Calu3 (cell line): ENCODE measurements around the gene PDIA5. TPM values are rescaled to one million over a fixed set of nuclear protein-coding genes. Genes with fewer than 3 reads are reported as not detected.

Source experiments
- BruUV-seq: library from RNA; stranded (reverse); fragments of 400-500 nt; replicated peaks from 2 replicates; lab custom pipeline; 2021; lab: Mats Ljungman, UMichigan
- CTCF ChIA-PET: fragments of 300-600 bp; sonication (Branson Sonifier 250); formaldehyde crosslinking; loops from one replicate; lab custom pipeline; 2022; ENCODE audit warnings: antibody characterized with exemption; lab: Charles Lee
- DNase-seq: peaks from one replicate; pipeline ENCODE4 v3.0.0; 2022
- H3K27ac Mint-ChIP-seq: one replicate; pipeline ENCODE4 v1.8.0; 2022; ENCODE audit warnings: mixed read lengths; ENCODE audit not compliant: unreplicated experiment
- H3K27me3 Mint-ChIP-seq: one replicate; pipeline ENCODE4 v1.8.0; 2022; ENCODE audit warnings: mixed read lengths; ENCODE audit not compliant: unreplicated experiment
- H3K36me3 Mint-ChIP-seq: one replicate; pipeline ENCODE4 v1.8.0; 2022; ENCODE audit warnings: mild to moderate bottlenecking, moderate library complexity, mixed read lengths; ENCODE audit not compliant: insufficient read depth, unreplicated experiment
- H3K4me1 Mint-ChIP-seq: one replicate; pipeline ENCODE4 v1.8.0; 2022; ENCODE audit warnings: mild to moderate bottlenecking, low read depth, mixed read lengths; ENCODE audit not compliant: unreplicated experiment
- H3K4me3 Mint-ChIP-seq: one replicate; pipeline ENCODE4 v1.8.0; 2022; ENCODE audit warnings: mild to moderate bottlenecking, low read depth, moderate library complexity, mixed read lengths; ENCODE audit not compliant: unreplicated experiment
- H3K9me3 Mint-ChIP-seq: one replicate; pipeline ENCODE4 v1.8.0; 2022; ENCODE audit warnings: low read depth, mixed read lengths; ENCODE audit not compliant: unreplicated experiment
- intact Hi-C: fragments of 100-400 bp; cut with micrococcal nuclease; formaldehyde crosslinking; loops from one replicate; pipeline ENCODE4 v1.10.0; 2022; ENCODE audit not compliant: unreplicated experiment
- total RNA-seq: library from RNA; stranded (reverse); gene quantifications from 2 replicates; pipeline ENCODE4 v1.2.3, GENCODE V29; 2022
- TF ChIP-seq, protein P1 (sequence below): fragments of 200-600 bp; IDR thresholded peaks from one replicate; pipeline ENCODE4 v1.8.0; 2022; ENCODE audit warnings: antibody characterized with exemption; ENCODE audit not compliant: unreplicated experiment

The PDIA5 gene
- total RNA-seq, 1 experiment from 2014 or later: 31.6 TPM

GRCh38 chr3:123047062-123047319, 19.8 kb upstream of the PDIA5 start:
- Mint-ChIP-seq H3K27ac (no peak overlapping the region), H3K4me3 (no peak overlapping the region), H3K9me3 (no peaks in the 10 kb centered on the region), H3K27me3 (peaks cover 65% of the 10 kb centered on the region), H3K4me1 (no peaks in the 10 kb centered on the region), H3K36me3 (peaks cover 5% of the 10 kb centered on the region)
- TF ChIP-seq, protein P1, sequence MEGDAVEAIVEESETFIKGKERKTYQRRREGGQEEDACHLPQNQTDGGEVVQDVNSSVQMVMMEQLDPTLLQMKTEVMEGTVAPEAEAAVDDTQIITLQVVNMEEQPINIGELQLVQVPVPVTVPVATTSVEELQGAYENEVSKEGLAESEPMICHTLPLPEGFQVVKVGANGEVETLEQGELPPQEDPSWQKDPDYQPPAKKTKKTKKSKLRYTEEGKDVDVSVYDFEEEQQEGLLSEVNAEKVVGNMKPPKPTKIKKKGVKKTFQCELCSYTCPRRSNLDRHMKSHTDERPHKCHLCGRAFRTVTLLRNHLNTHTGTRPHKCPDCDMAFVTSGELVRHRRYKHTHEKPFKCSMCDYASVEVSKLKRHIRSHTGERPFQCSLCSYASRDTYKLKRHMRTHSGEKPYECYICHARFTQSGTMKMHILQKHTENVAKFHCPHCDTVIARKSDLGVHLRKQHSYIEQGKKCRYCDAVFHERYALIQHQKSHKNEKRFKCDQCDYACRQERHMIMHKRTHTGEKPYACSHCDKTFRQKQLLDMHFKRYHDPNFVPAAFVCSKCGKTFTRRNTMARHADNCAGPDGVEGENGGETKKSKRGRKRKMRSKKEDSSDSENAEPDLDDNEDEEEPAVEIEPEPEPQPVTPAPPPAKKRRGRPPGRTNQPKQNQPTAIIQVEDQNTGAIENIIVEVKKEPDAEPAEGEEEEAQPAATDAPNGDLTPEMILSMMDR: no peak
- CTCF ChIA-PET: no interaction called here
- intact Hi-C loops: no loop called here
- no TSS peak for BruUV-seq
- DNase-seq: no peak

DNA sequence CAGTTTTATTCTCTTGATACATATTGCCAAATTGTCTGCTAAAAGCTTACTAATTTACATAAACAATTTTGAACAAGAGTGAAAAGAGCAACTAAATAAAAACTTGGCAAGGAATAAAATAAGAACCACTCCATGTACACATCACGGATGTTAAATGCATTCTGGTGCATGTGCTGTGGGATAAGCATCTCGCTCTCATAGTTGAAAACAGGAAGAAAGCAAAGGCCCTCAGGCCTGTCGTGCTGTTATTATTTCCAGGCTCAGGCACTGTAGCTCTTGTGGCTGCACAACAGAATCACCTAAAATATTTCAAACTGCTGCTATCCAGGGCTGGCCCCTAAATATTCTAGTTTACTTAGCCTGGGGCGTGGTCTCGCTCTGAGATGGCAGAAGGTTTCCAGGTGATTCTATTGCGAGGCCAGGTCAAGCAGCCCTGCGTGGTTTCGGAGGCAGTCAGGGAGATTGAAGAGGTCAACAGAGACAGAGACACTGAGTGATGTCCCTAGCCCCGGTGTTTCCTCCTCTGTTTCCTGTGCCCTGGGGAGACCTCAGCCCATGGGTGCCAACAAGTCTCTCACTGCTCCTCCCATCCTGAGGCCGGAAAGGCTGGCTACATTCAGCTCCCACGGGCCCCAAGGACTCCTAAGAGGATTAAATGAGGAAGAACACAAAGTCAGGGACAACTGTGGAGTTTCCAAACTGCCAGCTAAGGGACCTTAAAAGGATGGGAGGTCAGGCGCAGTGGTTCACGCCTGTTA, 18.2 kb upstream of the PDIA5 start:
- Mint-ChIP-seq H3K4me1 (no peaks in the 10 kb centered on the region), H3K27ac (no peak overlapping the region), H3K4me3 (no peak overlapping the region), H3K9me3 (no peaks in the 10 kb centered on the region), H3K36me3 (peaks cover 5% of the 10 kb centered on the region), H3K27me3 (peaks cover 66% of the 10 kb centered on the region)
- TF ChIP-seq, protein P1: no peak
- no peak for DNase-seq
- BruUV-seq: no TSS peak
- CTCF ChIA-PET: no interaction called here
- intact Hi-C loops: no loop called here

- no TSS peak for BruUV-seq
- H3K4me3 Mint-ChIP-seq: no peak overlapping the region
- CTCF ChIA-PET: interaction anchor here (0.7 kb wide), 1 partner anchor 78 kb away, joined by 5 read pairs; no protein-coding TSS in a partner anchor
- DNase-seq: no peak
- TF ChIP-seq, protein P1: no peak
- no peaks in the 10 kb centered on the region for H3K4me1 Mint-ChIP-seq
- no peaks in the 10 kb centered on the region for H3K9me3 Mint-ChIP-seq
- peaks cover 70% of the 10 kb centered on the region for H3K27me3 Mint-ChIP-seq
- H3K27ac Mint-ChIP-seq: no peak overlapping the region
- intact Hi-C loops: no loop called here
- H3K36me3 Mint-ChIP-seq: no peaks in the 10 kb centered on the region
Observed at GRCh38 chr3:123050666-123051065, 16.2 kb upstream of the PDIA5 start.

GRCh38 chr3:123053107-123053506, 13.7 kb upstream of the PDIA5 start:
- Mint-ChIP-seq H3K4me3 (no peak overlapping the region), H3K36me3 (no peaks in the 10 kb centered on the region), H3K9me3 (no peaks in the 10 kb centered on the region), H3K27ac (no peak overlapping the region), H3K27me3 (peaks cover 53% of the 10 kb centered on the region), H3K4me1 (peaks cover 3% of the 10 kb centered on the region)
- CTCF ChIA-PET: no interaction called here
- no TSS peak for BruUV-seq
- DNase-seq: no peak
- intact Hi-C loops: no loop called here
- TF ChIP-seq, protein P1: no peak
